PC-3 (cell line): ENCODE results near the gene ARMH4. TPM values are rescaled to one million over a fixed set of nuclear protein-coding genes. Genes with fewer than 3 reads are reported as not detected.
A peak's percentile ranks its signal among the peaks of the same experiment; 100 is the strongest.

Experiments used
- ATAC-seq: fragments of 200-7000 bp; cut with Tn5 transposase; 2 replicates; pipeline ENCODE4 v1.9.1; 2020; ENCODE audit warnings: mild to moderate bottlenecking, moderate library complexity
- BruUV-seq: library from RNA; stranded (reverse); fragments of 400-500 nt; replicated peaks from 2 replicates; lab custom pipeline; 2021; lab: Mats Ljungman, UMichigan
- CTCF ChIA-PET: fragments of 300-600 bp; sonication (Branson Sonifier 250); formaldehyde crosslinking; loops from one replicate; lab custom pipeline; 2022; ENCODE audit warnings: antibody characterized with exemption; lab: Charles Lee
- POLR2A ChIA-PET: fragments of 300-600 bp; sonication (Branson Sonifier 250); formaldehyde crosslinking; loops from one replicate; lab custom pipeline; 2022; ENCODE audit warnings: antibody characterized with exemption; ENCODE audit not compliant: unreplicated experiment; lab: Charles Lee
- DNase-seq: peaks from one replicate; pipeline ENCODE4 v3.0.0-alpha.2; 2015
- H2AFZ ChIP-seq: fragments of 300-600 bp; sonication (generic); 2 replicates; pipeline ENCODE4 v1.6.0; 2016; ENCODE audit warnings: antibody characterized with exemption, low read length
- H3F3A ChIP-seq: fragments of 300-600 bp; sonication (generic); one replicate; pipeline ENCODE4 v1.6.0; 2017; ENCODE audit warnings: antibody characterized with exemption, low read length, control low read depth, mild to moderate bottlenecking; ENCODE audit not compliant: unreplicated experiment
- H3K27ac ChIP-seq: fragments of 300-600 bp; sonication (generic); 2 replicates; pipeline ENCODE4 v1.5.1; 2016; ENCODE audit warnings: mild to moderate bottlenecking, low read length
- H3K27me3 ChIP-seq: fragments of 300-600 bp; sonication (generic); 2 replicates; pipeline ENCODE4 v1.6.1; 2016; ENCODE audit warnings: low read length, mixed read lengths
- H3K36me3 ChIP-seq: fragments of 300-600 bp; sonication (generic); 2 replicates; pipeline ENCODE4 v1.6.1; 2016; ENCODE audit warnings: low read depth, mixed run types, low read length, mixed read lengths
- H3K4me1 ChIP-seq: fragments of 300-600 bp; sonication (generic); 2 replicates; pipeline ENCODE4 v1.5.1; 2016; ENCODE audit warnings: low read length; ENCODE audit not compliant: insufficient read depth
- H3K4me2 ChIP-seq: fragments of 300-600 bp; sonication (generic); 2 replicates; pipeline ENCODE4 v1.6.0; 2016; ENCODE audit warnings: low read length
- H3K4me3 ChIP-seq: fragments of 300-600 bp; sonication (generic); 2 replicates; pipeline ENCODE4 v1.5.1; 2016; ENCODE audit warnings: mild to moderate bottlenecking, low read length, mixed read lengths
- H3K79me2 ChIP-seq: fragments of 300-600 bp; sonication (generic); 2 replicates; pipeline ENCODE4 v1.6.1; 2017; ENCODE audit warnings: low read length, mixed read lengths
- H3K9ac ChIP-seq: fragments of 300-600 bp; sonication (generic); 2 replicates; pipeline ENCODE4 v1.6.0; 2016; ENCODE audit warnings: mild to moderate bottlenecking, low read length
- H3K9me2 ChIP-seq: fragments of 300-600 bp; sonication (generic); replicated peaks from 2 replicates; pipeline ENCODE4 v1.6.1; 2016; ENCODE audit warnings: mixed run types, low read length, mixed read lengths
- H3K9me3 ChIP-seq: fragments of 300-600 bp; sonication (generic); 2 replicates; pipeline ENCODE4 v1.6.1; 2016; ENCODE audit warnings: low read length, mixed read lengths
- H4K20me1 ChIP-seq: fragments of 300-600 bp; sonication (generic); 2 replicates; pipeline ENCODE4 v1.6.1; 2016; ENCODE audit warnings: low read length, mixed read lengths
- CTCF ChIP-seq: fragments of 300-600 bp; sonication (generic); conservative IDR thresholded peaks from 2 replicates; pipeline ENCODE4 v1.5.1; 2017; ENCODE audit warnings: antibody characterized with exemption, low read depth, mild to moderate bottlenecking, low read length
- EZH2 ChIP-seq: fragments of 300-600 bp; sonication (generic); IDR thresholded peaks from one replicate; pipeline ENCODE4 v1.6.1; 2017; ENCODE audit warnings: antibody characterized with exemption, mild to moderate bottlenecking, low read length; ENCODE audit not compliant: unreplicated experiment
- EZH2phosphoT487 ChIP-seq: fragments of 300-600 bp; sonication (generic); IDR thresholded peaks from 2 replicates; pipeline ENCODE4 v1.6.1; 2018; ENCODE audit warnings: mild to moderate bottlenecking, antibody characterized with exemption, low read length, borderline replicate concordance
- intact Hi-C: fragments of 100-400 bp; cut with micrococcal nuclease; formaldehyde crosslinking; loops from 2 replicates; pipeline ENCODE4 v1.9.0; 2023
- total RNA-seq: library from RNA; depleted of rRNA; stranded (reverse); fragments of >200 nt; gene quantifications from 2 replicates; pipeline ENCODE4 v1.2.3, GENCODE V29; 2014

The ARMH4 gene
- total RNA-seq, 1 experiment from 2014 or later: 2.6 TPM

- no peak overlapping the region for H2AFZ ChIP-seq
- no peaks in the 10 kb centered on the region for H3K36me3 ChIP-seq
- TF ChIP-seq CTCF (no peak), EZH2 (no peak), EZH2phosphoT487 (no peak)
- ChIA-PET CTCF (no interaction called here), POLR2A (no interaction called here)
- no peak for ATAC-seq
- no peak overlapping the region for H3K4me2 ChIP-seq
- H4K20me1 ChIP-seq: no peaks in the 10 kb centered on the region
- H3K4me3 ChIP-seq: no peak overlapping the region
- no peaks in the 10 kb centered on the region for H3F3A ChIP-seq
- no peak for DNase-seq
- no peak overlapping the region for H3K27ac ChIP-seq
- peaks cover 3% of the 10 kb centered on the region; the same call in 1 of the 2 replicates for H3K27me3 ChIP-seq
- no peaks in the 10 kb centered on the region for H3K9me3 ChIP-seq
- intact Hi-C loops: no loop called here
- H3K4me1 ChIP-seq: peaks cover 11% of the 10 kb centered on the region
- no peaks in the 10 kb centered on the region for H3K79me2 ChIP-seq
- BruUV-seq: no TSS peak
- H3K9ac ChIP-seq: no peak overlapping the region
- H3K9me2 ChIP-seq: no peaks in the 10 kb centered on the region
Measured at GRCh38 chr14:58138031-58138713, 13.8 kb downstream of the ARMH4 start.

- ATAC-seq (peak; percentile 93), DNase-seq (peak; percentile 97)
- Histone ChIP-seq H3K9ac (no peak overlapping the region), H4K20me1 (no peaks in the 10 kb centered on the region), H3K9me2 (no peaks in the 10 kb centered on the region), H3F3A (no peaks in the 10 kb centered on the region), H3K4me3 (no peak overlapping the region), H3K79me2 (no peaks in the 10 kb centered on the region), H3K4me2 (peak overlapping the region; percentile 0), H3K27ac (no peak overlapping the region), H3K9me3 (no peaks in the 10 kb centered on the region), H3K36me3 (no peaks in the 10 kb centered on the region), H2AFZ (no peak overlapping the region), H3K4me1 (peaks cover 14% of the 10 kb centered on the region), H3K27me3 (no peaks in the 10 kb centered on the region)
- TF ChIP-seq EZH2phosphoT487: no peak
- CTCF ChIA-PET: interaction anchor here (0.7 kb wide), 1 partner anchor 111 kb away, joined by 4 read pairs; the partner anchor contains the start of gene PSMA3
- no TSS peak for BruUV-seq
- POLR2A ChIA-PET: no interaction called here
- intact Hi-C loops: no loop called here
Measured at GRCh38 chr14:58133739-58134138, 18.3 kb downstream of the ARMH4 start.

GRCh38 chr14:58131386-58131785, 20.6 kb downstream of the ARMH4 start:
- peaks cover 14% of the 10 kb centered on the region for H3K4me1 ChIP-seq
- POLR2A ChIA-PET: no interaction called here
- H2AFZ ChIP-seq: no peak overlapping the region

More at GRCh38 chr14:58131386-58131785, 20.6 kb downstream of the ARMH4 start:
- peaks cover under 1% of the 10 kb centered on the region for H3K9me3 ChIP-seq
- no peak overlapping the region for H3K9ac ChIP-seq
- intact Hi-C loops: no loop called here
- peak; percentile 20; the same call in 1 of the 2 replicates for ATAC-seq
- H3K27me3 ChIP-seq: no peaks in the 10 kb centered on the region
- peak; percentile 64 for DNase-seq
- H3K4me2 ChIP-seq: no peak overlapping the region
- no peaks in the 10 kb centered on the region for H3K79me2 ChIP-seq
- H3K9me2 ChIP-seq: no peaks in the 10 kb centered on the region
- CTCF ChIA-PET: no interaction called here
- no TSS peak for BruUV-seq
- TF ChIP-seq CTCF (peak; percentile 16; the same call in 1 of the 2 replicates), EZH2phosphoT487 (no peak)
- H3K4me3 ChIP-seq: no peak overlapping the region
- no peak overlapping the region for H3K27ac ChIP-seq
- H3F3A ChIP-seq: no peaks in the 10 kb centered on the region
- H4K20me1 ChIP-seq: no peaks in the 10 kb centered on the region
- no peaks in the 10 kb centered on the region for H3K36me3 ChIP-seq
